ENCODE results near the gene METTL23.

Gene METTL23

DNA sequence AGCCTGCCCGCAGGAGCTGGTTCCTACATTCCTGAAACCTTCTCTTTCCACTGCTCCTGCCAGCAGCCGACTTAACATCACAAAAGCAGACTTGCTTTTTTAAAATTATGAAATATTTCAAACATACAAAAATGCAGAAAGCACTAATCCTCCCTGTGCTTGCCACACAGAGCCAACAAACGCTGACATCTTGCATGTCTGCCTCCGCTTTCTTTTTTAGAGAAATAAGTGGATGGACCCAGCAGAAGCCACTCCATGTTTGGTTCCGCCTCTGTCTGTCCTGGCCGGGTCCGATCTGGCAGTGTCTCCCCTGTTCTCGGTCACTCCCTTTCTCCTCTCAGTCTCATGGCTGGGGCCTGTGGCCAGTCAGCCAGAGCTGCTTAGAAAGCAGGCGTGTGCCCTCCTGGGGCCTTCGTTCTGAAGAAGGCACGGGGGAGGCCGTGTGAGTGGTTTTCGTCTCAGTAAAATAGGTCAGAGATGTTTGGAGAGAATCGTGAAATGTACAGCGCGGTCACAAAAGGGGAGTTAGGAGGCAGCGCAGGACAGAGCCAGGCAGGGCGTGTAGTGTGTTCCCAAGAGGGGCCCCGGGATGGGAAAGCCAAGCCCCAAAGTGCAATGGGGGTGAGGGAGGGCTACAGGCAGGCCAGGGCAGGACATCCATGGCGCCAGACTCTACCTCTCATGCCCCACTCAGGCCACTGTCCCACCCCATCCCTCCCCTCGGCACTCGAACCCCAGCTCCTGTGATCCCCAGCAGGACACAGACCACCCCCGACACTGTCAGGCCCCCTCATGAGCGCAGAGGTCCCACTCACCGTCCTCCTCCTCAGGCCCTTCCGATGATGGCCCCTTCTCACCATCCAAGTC lies 39.1 kb upstream of the METTL23 start:
- TF ChIP-seq, protein P1, sequence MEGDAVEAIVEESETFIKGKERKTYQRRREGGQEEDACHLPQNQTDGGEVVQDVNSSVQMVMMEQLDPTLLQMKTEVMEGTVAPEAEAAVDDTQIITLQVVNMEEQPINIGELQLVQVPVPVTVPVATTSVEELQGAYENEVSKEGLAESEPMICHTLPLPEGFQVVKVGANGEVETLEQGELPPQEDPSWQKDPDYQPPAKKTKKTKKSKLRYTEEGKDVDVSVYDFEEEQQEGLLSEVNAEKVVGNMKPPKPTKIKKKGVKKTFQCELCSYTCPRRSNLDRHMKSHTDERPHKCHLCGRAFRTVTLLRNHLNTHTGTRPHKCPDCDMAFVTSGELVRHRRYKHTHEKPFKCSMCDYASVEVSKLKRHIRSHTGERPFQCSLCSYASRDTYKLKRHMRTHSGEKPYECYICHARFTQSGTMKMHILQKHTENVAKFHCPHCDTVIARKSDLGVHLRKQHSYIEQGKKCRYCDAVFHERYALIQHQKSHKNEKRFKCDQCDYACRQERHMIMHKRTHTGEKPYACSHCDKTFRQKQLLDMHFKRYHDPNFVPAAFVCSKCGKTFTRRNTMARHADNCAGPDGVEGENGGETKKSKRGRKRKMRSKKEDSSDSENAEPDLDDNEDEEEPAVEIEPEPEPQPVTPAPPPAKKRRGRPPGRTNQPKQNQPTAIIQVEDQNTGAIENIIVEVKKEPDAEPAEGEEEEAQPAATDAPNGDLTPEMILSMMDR (IDR thresholded peaks at IDR 0.05; ENCODE audit: extremely low read depth, missing control alignments): no peak
- no peak for DNase-seq (ENCODE audit: low spot score)

DNA sequence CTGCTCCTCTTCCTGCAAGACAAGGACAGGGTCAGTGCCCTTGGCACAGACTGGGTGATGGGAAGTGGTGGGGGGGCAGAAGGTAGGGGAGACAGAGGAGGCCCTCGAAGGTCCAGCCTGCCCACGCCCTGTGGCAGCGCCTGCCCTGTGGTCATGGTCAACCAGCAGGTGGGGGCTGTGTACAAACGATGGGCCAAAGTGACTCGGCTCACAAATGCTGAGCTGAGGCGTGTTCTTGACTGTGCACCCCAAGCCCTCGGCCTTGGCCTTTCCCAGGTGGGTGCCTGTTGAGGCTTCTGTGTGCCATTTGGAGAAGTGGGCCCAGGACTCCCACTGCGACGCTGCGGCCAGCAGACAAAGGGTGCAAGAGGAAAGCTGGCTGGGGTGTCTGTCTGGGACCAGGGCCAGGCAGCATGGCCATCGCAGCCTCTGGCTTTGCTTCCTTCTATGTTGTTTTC lies 38.4 kb upstream of the METTL23 start:
- TF ChIP-seq, protein P1 (IDR thresholded peaks at IDR 0.05; ENCODE audit: extremely low read depth, missing control alignments): no peak
- no peak for DNase-seq (ENCODE audit: low spot score)

DNA sequence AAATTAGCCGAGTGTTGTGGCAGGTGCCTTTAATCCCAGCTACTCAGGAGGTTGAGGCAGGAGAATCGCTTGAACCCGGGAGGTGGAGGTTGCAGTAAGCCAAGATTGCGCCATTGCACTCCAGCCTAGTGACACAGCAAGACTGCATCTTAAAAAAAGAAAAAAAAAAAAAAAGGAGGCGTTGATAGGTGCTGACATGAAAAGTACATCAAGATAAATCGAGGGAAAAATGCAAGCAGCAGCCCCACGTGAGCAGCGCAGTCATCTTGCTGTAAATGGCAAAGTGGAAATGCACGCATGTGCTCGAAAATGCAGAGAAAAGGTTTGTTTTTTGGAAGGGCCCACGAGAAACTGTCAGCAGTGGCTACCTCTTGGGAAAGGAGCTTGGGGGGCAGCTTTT lies 36.8 kb upstream of the METTL23 start:
- TF ChIP-seq, protein P1 (IDR thresholded peaks at IDR 0.05; ENCODE audit: extremely low read depth, missing control alignments): no peak

DNA sequence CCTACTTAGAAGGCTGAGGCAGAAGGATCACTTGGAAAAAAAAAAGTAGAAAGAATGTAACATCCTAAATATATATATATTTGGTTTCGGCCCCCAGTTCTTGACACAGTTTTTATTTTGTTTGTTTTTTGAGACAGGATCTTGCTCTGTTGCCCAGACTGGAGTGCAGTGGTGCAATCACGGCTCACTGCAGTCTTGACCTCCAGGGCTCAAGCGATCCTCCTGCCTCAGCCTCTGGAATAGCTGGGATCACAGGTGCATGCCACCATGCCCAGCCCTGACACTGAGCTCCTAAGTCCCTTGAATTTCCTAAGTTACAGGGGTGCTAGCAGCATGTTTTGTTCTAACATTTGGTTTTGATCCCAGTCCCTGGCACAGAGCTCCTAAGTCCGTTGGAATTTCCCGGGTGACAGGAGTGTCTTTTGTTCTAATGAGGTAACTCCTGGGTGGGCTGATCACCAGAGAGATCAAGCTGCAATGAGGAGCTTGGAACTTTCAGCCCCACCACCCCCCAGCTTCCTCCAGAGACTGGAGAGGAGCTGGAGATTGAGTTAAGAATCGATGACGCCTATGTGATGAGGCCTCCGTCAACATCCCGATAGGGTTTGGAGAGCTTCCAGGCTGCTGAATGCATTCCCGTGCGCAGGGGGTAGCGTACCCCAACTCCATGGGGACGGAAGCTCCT lies 35.9 kb upstream of the METTL23 start:
- DNase-seq (ENCODE audit: low spot score): no peak
- TF ChIP-seq, protein P1 (IDR thresholded peaks at IDR 0.05; ENCODE audit: extremely low read depth, missing control alignments): no peak

More for the DNA sequence above, 36.8 kb upstream of the METTL23 start:
- no peak for DNase-seq (ENCODE audit: low spot score)

DNA sequence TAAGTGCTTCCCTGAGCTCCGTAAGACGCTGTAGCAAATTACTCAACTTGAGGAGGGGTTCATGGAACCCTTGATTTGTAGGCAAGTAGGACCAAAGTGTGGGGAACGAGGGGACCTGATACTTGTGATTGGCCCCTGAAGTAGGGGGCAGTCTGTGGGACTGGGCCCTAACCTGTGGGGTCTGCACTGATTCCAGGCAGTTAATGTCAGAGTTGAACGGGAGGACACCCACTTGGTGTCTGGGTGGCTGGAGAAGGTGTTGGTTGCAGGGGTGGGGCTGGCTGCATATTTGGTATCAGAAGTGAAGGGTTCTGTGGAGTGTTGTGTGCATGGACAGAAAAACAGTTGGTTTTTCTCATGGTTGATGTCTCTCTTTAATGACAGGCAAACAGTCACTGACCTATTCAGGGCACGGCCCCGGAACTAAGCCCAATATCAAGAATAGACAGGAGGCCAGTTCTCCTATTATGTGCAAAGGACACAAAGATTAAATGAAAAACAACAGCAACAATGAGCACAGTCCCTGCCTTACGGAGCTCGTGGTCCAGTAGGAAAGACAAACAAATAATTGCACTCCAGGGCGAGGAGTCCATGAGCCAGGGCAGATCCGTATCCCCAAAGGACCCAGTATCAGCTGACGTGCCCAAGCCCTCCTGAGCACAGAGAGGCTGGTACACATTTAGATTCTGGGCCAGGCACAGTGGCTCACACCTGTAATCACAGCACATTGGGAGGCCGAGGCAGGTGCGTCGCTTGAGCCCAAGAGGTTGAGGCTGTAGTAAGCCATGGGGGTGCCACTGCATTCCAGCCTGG lies 35.1 kb upstream of the METTL23 start:
- no peak for DNase-seq (ENCODE audit: low spot score)
- TF ChIP-seq, protein P1 (IDR thresholded peaks at IDR 0.05; ENCODE audit: extremely low read depth, missing control alignments): no peak

DNA sequence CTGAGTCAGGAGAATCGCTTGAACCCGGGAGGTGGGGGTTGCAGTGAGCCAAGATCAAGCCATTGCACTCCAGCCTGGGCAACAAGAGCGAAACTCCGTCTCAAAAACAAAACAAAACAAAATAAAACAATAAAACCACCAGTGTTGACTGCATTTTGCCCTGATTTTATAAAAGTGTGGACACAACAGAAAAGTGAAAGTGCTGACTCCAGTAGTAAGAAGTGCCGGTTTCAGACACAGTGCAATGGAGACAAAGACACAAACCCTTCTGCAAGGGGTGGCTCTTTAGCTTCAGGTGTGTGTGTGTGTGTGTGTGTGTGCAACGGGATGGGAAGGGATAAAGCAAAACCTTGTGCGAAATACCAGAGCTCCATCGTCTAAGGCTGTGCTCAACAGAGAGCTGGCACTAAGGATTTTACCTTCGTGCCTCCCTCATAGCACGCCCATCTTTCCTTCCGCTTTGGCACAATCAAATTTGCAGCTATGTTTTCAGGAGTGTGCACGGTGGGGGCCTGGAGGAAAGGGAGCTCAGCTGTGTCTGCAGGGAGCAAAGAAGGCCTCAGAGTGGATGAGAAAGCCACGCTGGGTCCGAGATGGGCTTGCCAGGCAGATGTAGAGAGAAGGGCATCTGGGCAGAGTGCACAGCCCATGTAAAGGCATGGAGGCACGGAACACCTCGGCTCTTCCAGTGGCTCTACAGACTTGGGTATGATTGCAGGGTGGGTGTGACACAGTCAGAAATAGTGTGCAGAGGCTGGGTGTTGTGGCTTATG lies 31.4 kb upstream of the METTL23 start:
- no peak for DNase-seq (ENCODE audit: low spot score)
- TF ChIP-seq, protein P1 (IDR thresholded peaks at IDR 0.05; ENCODE audit: extremely low read depth, missing control alignments): no peak
